Activated T-helper 1 cell treated with anti-CD3 and anti-CD28 coated beads, Interleukin-12 subunit alpha, Interleukin-12 subunit beta, Interleukin-2, Interleukin-4 antibody, amounts not matched to agents 30 ng/mL and 10 ng/mL and 1 ng/mL, durations not matched to agents 14 hours and 24 hours and 36 hours (primary cell): ENCODE measurements around the gene MIPOL1. TPM values are rescaled to one million over a fixed set of nuclear protein-coding genes. Genes with fewer than 3 reads are reported as not detected.
"Not testable (repeated sequence)": the region's sequence is repeated elsewhere in the genome, so short reads cannot be mapped to it uniquely, and the experiment has no call there.

Source experiments
- DNase-seq: peaks from one replicate; pipeline ENCODE4 v3.0.0; 2021; ENCODE audit warnings: low spot score
- H3K27ac Mint-ChIP-seq: one replicate; pipeline ENCODE4 v1.8.0; 2021; ENCODE audit warnings: mild to moderate bottlenecking, mixed read lengths
- H3K27me3 Mint-ChIP-seq: one replicate; pipeline ENCODE4 v1.8.0; 2022; ENCODE audit warnings: mild to moderate bottlenecking, moderate library complexity, mixed read lengths; ENCODE audit not compliant: insufficient read depth
- H3K36me3 Mint-ChIP-seq: one replicate; pipeline ENCODE4 v1.8.0; 2021; ENCODE audit warnings: low read depth, mixed read lengths
- H3K4me1 Mint-ChIP-seq: one replicate; pipeline ENCODE4 v1.8.0; 2021; ENCODE audit warnings: low read depth, mixed read lengths
- H3K4me3 Mint-ChIP-seq: one replicate; pipeline ENCODE4 v1.8.0; 2021; ENCODE audit warnings: mild to moderate bottlenecking, moderate library complexity, mixed read lengths
- H3K9me3 Mint-ChIP-seq: one replicate; pipeline ENCODE4 v1.8.0; 2021; ENCODE audit warnings: mixed read lengths
- intact Hi-C: fragments of 100-400 bp; cut with micrococcal nuclease; formaldehyde crosslinking; loops from one replicate; pipeline ENCODE4 v1.15.1; 2024
- total RNA-seq: library from RNA; stranded (reverse); gene quantifications from 2 replicates; pipeline ENCODE4 v1.2.3, GENCODE V29; 2022

MIPOL1 gene
- total RNA-seq, 1 donor from 2014 or later: not detected

GRCh38 chr14:37343307-37344094 lies 145.8 kb downstream of the MIPOL1 start:
- Mint-ChIP-seq H3K36me3 (no peaks in the 10 kb centered on the region), H3K9me3 (peaks cover 18% of the 10 kb centered on the region), H3K4me3 (no peak overlapping the region), H3K27ac (no peak overlapping the region), H3K27me3 (no peaks in the 10 kb centered on the region), H3K4me1 (no peaks in the 10 kb centered on the region)
- DNase-seq: no peak
- intact Hi-C loops: no loop called here

- DNase-seq: no peak
- Mint-ChIP-seq H3K27ac (no peak overlapping the region), H3K4me1 (no peaks in the 10 kb centered on the region), H3K4me3 (no peak overlapping the region), H3K9me3 (peaks cover 51% of the 10 kb centered on the region), H3K27me3 (no peaks in the 10 kb centered on the region), H3K36me3 (no peaks in the 10 kb centered on the region)
- intact Hi-C loops: no loop called here
Measured at GRCh38 chr14:37363661-37364060, 165.9 kb downstream of the MIPOL1 start.

- no peaks in the 10 kb centered on the region for H3K27me3 Mint-ChIP-seq
- intact Hi-C loops: no loop called here
- no peak for DNase-seq
- H3K4me1 Mint-ChIP-seq: no peaks in the 10 kb centered on the region
- H3K27ac Mint-ChIP-seq: no peak overlapping the region
- H3K9me3 Mint-ChIP-seq: peaks cover 18% of the 10 kb centered on the region
- no peaks in the 10 kb centered on the region for H3K36me3 Mint-ChIP-seq
- no peak overlapping the region for H3K4me3 Mint-ChIP-seq
Measured at GRCh38 chr14:37369425-37369824, 171.7 kb downstream of the MIPOL1 start.

- no peak overlapping the region for H3K4me3 Mint-ChIP-seq
- no peaks in the 10 kb centered on the region for H3K36me3 Mint-ChIP-seq
- no peak for DNase-seq
- no peaks in the 10 kb centered on the region for H3K4me1 Mint-ChIP-seq
- H3K27ac Mint-ChIP-seq: no peak overlapping the region
- no peaks in the 10 kb centered on the region for H3K27me3 Mint-ChIP-seq
- peaks cover 10% of the 10 kb centered on the region for H3K9me3 Mint-ChIP-seq
- intact Hi-C loops: no loop called here
Measured at GRCh38 chr14:37375566-37375965, 177.8 kb downstream of the MIPOL1 start.

GRCh38 chr14:37376944-37377609 lies 179.3 kb downstream of the MIPOL1 start:
- Mint-ChIP-seq H3K27ac (no peak overlapping the region), H3K36me3 (no peaks in the 10 kb centered on the region), H3K4me1 (no peaks in the 10 kb centered on the region), H3K9me3 (peaks cover 10% of the 10 kb centered on the region), H3K4me3 (no peak overlapping the region), H3K27me3 (no peaks in the 10 kb centered on the region)
- no peak for DNase-seq
- intact Hi-C loops: no loop called here

- Mint-ChIP-seq H3K27ac (no peak overlapping the region), H3K27me3 (no peaks in the 10 kb centered on the region), H3K4me1 (no peaks in the 10 kb centered on the region), H3K36me3 (no peaks in the 10 kb centered on the region), H3K9me3 (peaks cover 6% of the 10 kb centered on the region), H3K4me3 (no peak overlapping the region)
- no peak for DNase-seq
- intact Hi-C loops: no loop called here
Measured at GRCh38 chr14:37384870-37385596, 187.3 kb downstream of the MIPOL1 start.

GRCh38 chr14:37397157-37397940 lies 199.6 kb downstream of the MIPOL1 start:
- H3K27me3 Mint-ChIP-seq, intact Hi-C loops, H3K4me1 Mint-ChIP-seq, H3K36me3 Mint-ChIP-seq, DNase-seq, H3K4me3 Mint-ChIP-seq, H3K27ac Mint-ChIP-seq: not testable (repeated sequence)
- peaks cover 29% of the 10 kb centered on the region for H3K9me3 Mint-ChIP-seq

GRCh38 chr14:37397941-37398215 lies 200.1 kb downstream of the MIPOL1 start:
- intact Hi-C loops: no loop called here
- no peak for DNase-seq
- Mint-ChIP-seq H3K27ac (no peak overlapping the region), H3K27me3 (no peaks in the 10 kb centered on the region), H3K36me3 (no peaks in the 10 kb centered on the region), H3K9me3 (peaks cover 29% of the 10 kb centered on the region), H3K4me1 (no peaks in the 10 kb centered on the region), H3K4me3 (no peak overlapping the region)

GRCh38 chr14:37399517-37399916 lies 201.8 kb downstream of the MIPOL1 start:
- no peaks in the 10 kb centered on the region for H3K27me3 Mint-ChIP-seq
- H3K9me3 Mint-ChIP-seq: peaks cover 29% of the 10 kb centered on the region
- no peak for DNase-seq
- H3K36me3 Mint-ChIP-seq: no peaks in the 10 kb centered on the region
- no peak overlapping the region for H3K4me3 Mint-ChIP-seq
- intact Hi-C loops: no loop called here
- no peaks in the 10 kb centered on the region for H3K4me1 Mint-ChIP-seq
- H3K27ac Mint-ChIP-seq: no peak overlapping the region

- H3K4me1 Mint-ChIP-seq: no peaks in the 10 kb centered on the region
Measured at GRCh38 chr14:37401093-37401492, 203.4 kb downstream of the MIPOL1 start.

GRCh38 chr14:37403626-37404025 lies 205.9 kb downstream of the MIPOL1 start:
- Mint-ChIP-seq H3K9me3 (peaks cover 8% of the 10 kb centered on the region), H3K4me3 (no peak overlapping the region), H3K27ac (no peak overlapping the region), H3K27me3 (no peaks in the 10 kb centered on the region), H3K4me1 (no peaks in the 10 kb centered on the region), H3K36me3 (no peaks in the 10 kb centered on the region)
- intact Hi-C loops: no loop called here
- no peak for DNase-seq

More at GRCh38 chr14:37401093-37401492, 203.4 kb downstream of the MIPOL1 start:
- H3K27me3 Mint-ChIP-seq: no peaks in the 10 kb centered on the region
- no peak overlapping the region for H3K27ac Mint-ChIP-seq
- no peak for DNase-seq
- H3K36me3 Mint-ChIP-seq: no peaks in the 10 kb centered on the region
- peaks cover 19% of the 10 kb centered on the region for H3K9me3 Mint-ChIP-seq
- no peak overlapping the region for H3K4me3 Mint-ChIP-seq
- intact Hi-C loops: no loop called here

- H3K36me3 Mint-ChIP-seq: no peaks in the 10 kb centered on the region
- H3K4me3 Mint-ChIP-seq: no peak overlapping the region
- no peaks in the 10 kb centered on the region for H3K4me1 Mint-ChIP-seq
Measured at GRCh38 chr14:37406095-37406494, 208.4 kb downstream of the MIPOL1 start.

More at GRCh38 chr14:37406095-37406494, 208.4 kb downstream of the MIPOL1 start:
- Mint-ChIP-seq H3K9me3 (no peaks in the 10 kb centered on the region), H3K27me3 (no peaks in the 10 kb centered on the region), H3K27ac (no peak overlapping the region)
- intact Hi-C loops: no loop called here
- no peak for DNase-seq
